K562 (cell line): ENCODE results near the gene TMCO4. TPM values are rescaled to one million over a fixed set of nuclear protein-coding genes. Genes with fewer than 3 reads are reported as not detected.

Experiments used
- ATAC-seq: fragments of 200-7000 bp; cut with Tn5 transposase; 3 replicates; pipeline ENCODE4 v1.9.1; 2020; ENCODE audit warnings: moderate library complexity
- BruUV-seq: library from RNA; stranded (reverse); fragments of 400-500 nt; replicated peaks from 2 replicates; lab custom pipeline; 2021; lab: Mats Ljungman, UMichigan
- CTCF ChIA-PET: fragments of 300-600 bp; formaldehyde crosslinking; extraction: SDS; loops from one replicate; lab custom pipeline; 2021; ENCODE audit warnings: low intra/inter-chr PET ratio; lab: Yijun Ruan, JAX
- POLR2A ChIA-PET: fragments of 300-600, 350-650 bp; sonication (Branson Sonifier 250); formaldehyde crosslinking; extraction: SDS; loops from one replicate; lab custom pipeline; 2021; ENCODE audit warnings: antibody characterized with exemption, inconsistent platforms; lab: Yijun Ruan, JAX
- DNase-seq, 4 experiments: peaks; one replicate each; pipeline versions ENCODE4 v3.0.0 to v3.0.0-alpha.2; 2011 to 2018; ENCODE audit warnings: low spot score in 3 of 4, mixed read lengths in 3 of 4; ENCODE audit errors: extremely low read depth in 1 of 4
- FAIRE-seq: peaks from 2 replicates; lab custom pipeline; 2011; peaks lifted over from hg19 to GRCh38; lab: Jason Lieb, UNC
- H2AFZ ChIP-seq: 2 replicates; pipeline ENCODE4 v1.6.0; 2011; ENCODE audit warnings: low read depth, low read length, control low read depth, inconsistent platforms
- H3K27ac ChIP-seq: fragments of 200-600 bp; 3 replicates; pipeline ENCODE4 v1.8.0; 2011; ENCODE audit warnings: low read depth, mild to moderate bottlenecking, control low read depth, inconsistent platforms, low read length, moderate library complexity, mixed read lengths; ENCODE audit errors: extremely low read depth
- H3K27me3 ChIP-seq, 2 experiments: fragments of 300-600 bp in 1 of 2; 2 replicates in 1 of 2; 3 replicates in 1 of 2; pipeline versions ENCODE4 v1.6.0 to v1.8.0; 2011; ENCODE audit warnings: inconsistent platforms in 2 of 2, low read length in 2 of 2, mild to moderate bottlenecking in 1 of 2, mixed read lengths in 1 of 2, moderate library complexity in 1 of 2; ENCODE audit not compliant: control insufficient read depth in 2 of 2, insufficient read depth in 2 of 2
- H3K36me3 ChIP-seq: fragments of 300-600 bp; 3 replicates; pipeline ENCODE4 v1.8.0; 2011; ENCODE audit warnings: mild to moderate bottlenecking, low read length, inconsistent platforms; ENCODE audit not compliant: control insufficient read depth, insufficient read depth
- H3K4me1 ChIP-seq, 2 experiments: fragments of 200-600 bp in 1 of 2; replicated peaks in 1 of 2; 2 replicates in 1 of 2; 3 replicates in 1 of 2; pipeline versions ENCODE4 v1.5.1 to v1.8.0; 2011; ENCODE audit warnings: inconsistent platforms in 2 of 2, low read length in 2 of 2, mild to moderate bottlenecking in 1 of 2, mixed read lengths in 1 of 2, moderate library complexity in 1 of 2; ENCODE audit not compliant: control insufficient read depth in 2 of 2, insufficient read depth in 2 of 2
- H3K4me2 ChIP-seq: 2 replicates; pipeline ENCODE4 v1.6.1; 2011; ENCODE audit warnings: low read length, control low read depth, inconsistent platforms, mixed read lengths; ENCODE audit not compliant: insufficient read depth
- H3K4me3 ChIP-seq: fragments of 200-600 bp; sonication (generic), shearing (Covaris generic); 2 replicates; pipeline ENCODE4 v1.5.1; 2016; ENCODE audit warnings: control low read depth, inconsistent platforms
- H3K79me2 ChIP-seq: fragments of 200-600 bp; 3 replicates; pipeline ENCODE4 v1.8.0; 2011; ENCODE audit warnings: low read length, inconsistent platforms; ENCODE audit not compliant: control insufficient read depth, insufficient read depth
- H3K9ac ChIP-seq, 2 experiments: 2 replicates each; pipeline versions ENCODE4 v1.6.0 to v1.6.1; 2011; ENCODE audit warnings: low read depth in 2 of 2, low read length in 2 of 2, control low read depth in 1 of 2, inconsistent platforms in 1 of 2, mild to moderate bottlenecking in 1 of 2, mixed read lengths in 1 of 2; ENCODE audit not compliant: insufficient read depth in 1 of 2
- H3K9me1 ChIP-seq: one replicate; pipeline ENCODE4 v1.6.0; 2011; ENCODE audit warnings: inconsistent platforms, mild to moderate bottlenecking, low read length, moderate library complexity; ENCODE audit not compliant: control insufficient read depth, insufficient read depth
- H3K9me3 ChIP-seq: replicated peaks from 2 replicates; pipeline ENCODE4 v1.5.1; 2011; ENCODE audit warnings: low read depth, low read length, inconsistent platforms; ENCODE audit not compliant: control insufficient read depth, insufficient read depth
- H4K20me1 ChIP-seq: replicated peaks from 2 replicates; pipeline ENCODE4 v1.6.1; 2011; ENCODE audit warnings: low read length, inconsistent platforms, mixed read lengths; ENCODE audit not compliant: control insufficient read depth, insufficient read depth
- ARID2 ChIP-seq: fragments of 450-650 bp; IDR thresholded peaks from 2 replicates; pipeline ENCODE4 v1.6.1; 2017; ENCODE audit warnings: antibody characterized with exemption, mild to moderate bottlenecking
- CBX8 ChIP-seq: fragments of 200-600 bp; sonication (generic); IDR thresholded peaks from 2 replicates; pipeline ENCODE4 v1.6.1; 2012; ENCODE audit warnings: borderline replicate concordance, mixed run types, low read depth, mild to moderate bottlenecking, moderate library complexity, mixed read lengths, low read length, control low read depth, inconsistent platforms; ENCODE audit not compliant: poor library complexity, severe bottlenecking; ENCODE audit errors: extremely low read depth
- CC2D1A ChIP-seq: fragments of 450-650 bp; IDR thresholded peaks from 2 replicates; pipeline ENCODE4 v1.6.1; 2017; ENCODE audit warnings: mild to moderate bottlenecking
- CREB3L1 ChIP-seq: fragments of 450-650 bp; IDR thresholded peaks from 2 replicates; pipeline ENCODE4 v1.6.1; 2014; ENCODE audit warnings: low read depth, mild to moderate bottlenecking, moderate library complexity, borderline replicate concordance
- FOXP1 ChIP-seq: sonication (generic); formaldehyde crosslinking; IDR thresholded peaks from 2 replicates; pipeline ENCODE4 v1.8.0; 2022; ENCODE audit warnings: mild to moderate bottlenecking, missing genetic modification reagents
- FOXP4 ChIP-seq: sonication (generic); formaldehyde crosslinking; IDR thresholded peaks from 2 replicates; pipeline ENCODE4 v1.8.0; 2022; ENCODE audit warnings: mild to moderate bottlenecking, missing genetic modification reagents, borderline replicate concordance
- GATAD2A ChIP-seq: fragments of 450-650 bp; IDR thresholded peaks from 2 replicates; pipeline ENCODE4 v1.6.1; 2017
- HMBOX1 ChIP-seq: sonication (generic); IDR thresholded peaks from 2 replicates; pipeline ENCODE4 v1.6.1; 2016
- IRF9 ChIP-seq: fragments of 450-650 bp; IDR thresholded peaks from 2 replicates; pipeline ENCODE4 v1.6.1; 2016; ENCODE audit warnings: missing biosample characterization, missing genetic modification characterization
- LARP7 ChIP-seq: fragments of 450-650 bp; IDR thresholded peaks from 2 replicates; pipeline ENCODE4 v1.6.1; 2016
- NR2F6 ChIP-seq: fragments of 450-650 bp; formaldehyde crosslinking; IDR thresholded peaks from 2 replicates; pipeline ENCODE4 v1.4.0; 2020; ENCODE audit warnings: mild to moderate bottlenecking
- PKNOX1 ChIP-seq: fragments of 450-650 bp; IDR thresholded peaks from 2 replicates; pipeline ENCODE4 v1.6.1; 2016
- POLR3A ChIP-seq: IDR thresholded peaks from 2 replicates; pipeline ENCODE4 v1.6.1; 2011; ENCODE audit warnings: borderline replicate concordance, mild to moderate bottlenecking, moderate library complexity; ENCODE audit not compliant: insufficient read length, insufficient read depth; ENCODE audit errors: extremely low read depth
- RCOR1 ChIP-seq, 2 experiments: IDR thresholded peaks; 2 replicates each; pipeline ENCODE4 v1.6.1; 2012; ENCODE audit warnings: low read depth in 2 of 2, low read length in 2 of 2, borderline replicate concordance in 1 of 2, improper control_type of control experiment in 1 of 2
- SMAD1 ChIP-seq: fragments of 150-350 bp; IDR thresholded peaks from 2 replicates; pipeline ENCODE4 v1.6.1; 2014; ENCODE audit warnings: low read length, low read depth; ENCODE audit not compliant: partially characterized antibody
- SMARCA4 ChIP-seq: fragments of 450-650 bp; IDR thresholded peaks from 2 replicates; pipeline ENCODE4 v1.6.1; 2016
- TSC22D4 ChIP-seq: fragments of 450-650 bp; IDR thresholded peaks from 2 replicates; pipeline ENCODE4 v1.6.1; 2016; ENCODE audit warnings: missing genetic modification characterization, missing biosample characterization, control low read depth
- ZNF79 ChIP-seq: fragments of 250-450 bp; sonication (Bioruptor Pico); IDR thresholded peaks from 2 replicates; pipeline ENCODE4 v1.4.0; 2020; ENCODE audit warnings: low read depth, mild to moderate bottlenecking, moderate library complexity
- WGBS: fragments of 100-300 bp; shearing (Covaris generic); methylation state at CpG from one replicate; pipeline ENCODE4 v1.1.6; 2016; ENCODE audit warnings: low coverage, mixed read lengths; ENCODE audit not compliant: insufficient coverage; ENCODE audit errors: missing lambda C conversion rate; 5-methylcytosine and 5-hydroxymethylcytosine counted together
- in situ Hi-C: fragments of 300-500 bp; cut with MboI; formaldehyde crosslinking; loops from 4 replicates; pipeline ENCODE4 v1.15.0; 2018; ENCODE audit warnings: inconsistent platforms, mixed read lengths
- intact Hi-C: fragments of 100-400 bp; cut with micrococcal nuclease; formaldehyde crosslinking; loops from 2 replicates; pipeline ENCODE4 v1.14.2; 2022
- polyA plus RNA-seq, 8 experiments: library from polyadenylated mRNA; depleted of rRNA in 4 of 8; stranded (reverse) in 5 of 8; unstranded in 3 of 8; fragments of >200 nt; fragmentation: Nextera tagmentation in 2 of 8; fragmentation: Illumina TruSeq in 1 of 8; extraction: Ambion mirVana in 2 of 8; extraction: Trizol in 1 of 8; gene quantifications; 2 replicates each; pipeline versions ENCODE4 v1.2.1 to v1.2.3, GENCODE V29; 2011 to 2014; ENCODE audit warnings: inconsistent platforms in 1 of 8, missing spikeins in 1 of 8
- total RNA-seq, 7 experiments: library from RNA; depleted of rRNA in 6 of 7; stranded (reverse); fragments of >200 nt in 6 of 7; fragmentation: Illumina TruSeq in 2 of 7; extraction: Trizol in 2 of 7; gene quantifications; 2 replicates each; pipeline versions ENCODE4 v1.2.1 to v1.2.3, GENCODE V29; 2011 to 2021; ENCODE audit warnings: low replicate concordance in 1 of 7

TMCO4 gene
- total and polyA plus RNA-seq, 9 of the 15 experiments (the other 6 are each of a cell fraction or from before 2014, with no cell fraction given): 0.06 to 2.1 (median 1.2) TPM

GRCh38 chr1:19776287-19776686 lies 23.4 kb downstream of the TMCO4 start:
- no peak for DNase-seq
- CTCF ChIA-PET: no interaction called here
- Histone ChIP-seq H3K79me2 (no peaks in the 10 kb centered on the region), H2AFZ (no peak overlapping the region), H3K4me2 (no peak overlapping the region), H3K9me3 (no peaks in the 10 kb centered on the region), H4K20me1 (no peaks in the 10 kb centered on the region; the same call in 1 of the 2 replicates), H3K27me3 (peaks cover 16 to 47% of the 10 kb centered on the region in 2 experiments; a peak in 4 of 5 replicates), H3K27ac (no peak overlapping the region), H3K9me1 (no peaks in the 10 kb centered on the region), H3K4me3 (no peak overlapping the region), H3K36me3 (no peaks in the 10 kb centered on the region), H3K4me1 (no peaks in the 10 kb centered on the region), H3K9ac (no peak overlapping the region)
- WGBS: 13% methylated on average over 5 of the region's 5 CpGs
- FAIRE-seq: no peak
- POLR2A ChIA-PET: no interaction called here
- no peak for TF ChIP-seq FOXP4 (CRISPR knock-in tag)
- no peak for TF ChIP-seq FOXP1 (CRISPR knock-in tag)
- no peak for TF ChIP-seq CC2D1A
- no peak for TF ChIP-seq NR2F6
- no peak for TF ChIP-seq POLR3A
- TF ChIP-seq IRF9 (tag): no peak
- TF ChIP-seq GATAD2A: no peak
- TF ChIP-seq LARP7: no peak
- TF ChIP-seq ARID2: no peak
- no peak for TF ChIP-seq SMAD1
- TF ChIP-seq HMBOX1: no peak
- TF ChIP-seq PKNOX1: no peak
- TF ChIP-seq TSC22D4: no peak
- TF ChIP-seq ZNF79 (CRISPR knock-in tag): no peak
- TF ChIP-seq RCOR1 (IDR thresholded peaks at IDR 0.05; ENCODE audit: borderline replicate concordance in 1 of 2, low read depth in 2 of 2, low read length in 2 of 2): no peak
- TF ChIP-seq CREB3L1: no peak
- TF ChIP-seq SMARCA4: no peak
- TF ChIP-seq CBX8: no peak
- in situ Hi-C loops: no loop called here
- ATAC-seq: no peak
- BruUV-seq: no TSS peak
- intact Hi-C loops: no loop called here
